ENCODE data around the gene TFF1.
A peak's percentile ranks its signal among the peaks of the same experiment; 100 is the strongest.

The TFF1 gene

DNA sequence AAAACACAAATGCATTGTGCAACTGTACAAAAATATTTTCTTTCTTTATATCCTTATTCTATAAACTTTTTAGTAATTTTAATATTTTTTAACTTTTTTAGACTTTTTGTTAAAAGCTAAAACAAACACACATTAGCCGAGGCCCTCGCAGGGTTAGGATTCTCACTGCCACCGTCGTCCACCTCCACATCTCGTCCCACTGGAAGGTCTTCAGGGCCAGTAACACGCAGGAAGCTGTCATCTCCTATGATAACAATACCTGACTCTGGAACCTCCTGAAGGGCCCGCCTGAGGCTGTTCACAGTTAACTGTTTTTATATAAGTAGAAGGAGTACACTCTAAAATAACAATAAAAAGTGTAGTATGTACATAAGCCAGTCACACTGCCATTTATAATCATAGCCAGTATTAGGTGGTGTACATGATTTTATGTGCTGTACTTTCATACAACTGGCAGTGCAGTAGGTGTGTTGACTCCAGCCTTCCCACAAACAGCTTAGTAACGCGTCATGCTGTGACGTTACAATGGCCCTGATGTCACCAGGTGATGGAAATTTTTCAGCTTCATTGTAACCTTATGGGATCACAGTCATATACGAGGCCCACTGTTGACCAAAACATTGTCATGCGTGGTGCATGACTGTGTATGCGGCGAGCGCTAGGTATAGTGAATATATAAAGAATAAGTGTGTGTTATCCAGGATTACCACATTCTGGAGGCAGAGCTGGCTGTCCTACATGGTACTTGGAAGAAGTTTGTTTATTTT is 24.4 kb downstream of the TFF1 start:
- DNase-seq = no peak

DNA sequence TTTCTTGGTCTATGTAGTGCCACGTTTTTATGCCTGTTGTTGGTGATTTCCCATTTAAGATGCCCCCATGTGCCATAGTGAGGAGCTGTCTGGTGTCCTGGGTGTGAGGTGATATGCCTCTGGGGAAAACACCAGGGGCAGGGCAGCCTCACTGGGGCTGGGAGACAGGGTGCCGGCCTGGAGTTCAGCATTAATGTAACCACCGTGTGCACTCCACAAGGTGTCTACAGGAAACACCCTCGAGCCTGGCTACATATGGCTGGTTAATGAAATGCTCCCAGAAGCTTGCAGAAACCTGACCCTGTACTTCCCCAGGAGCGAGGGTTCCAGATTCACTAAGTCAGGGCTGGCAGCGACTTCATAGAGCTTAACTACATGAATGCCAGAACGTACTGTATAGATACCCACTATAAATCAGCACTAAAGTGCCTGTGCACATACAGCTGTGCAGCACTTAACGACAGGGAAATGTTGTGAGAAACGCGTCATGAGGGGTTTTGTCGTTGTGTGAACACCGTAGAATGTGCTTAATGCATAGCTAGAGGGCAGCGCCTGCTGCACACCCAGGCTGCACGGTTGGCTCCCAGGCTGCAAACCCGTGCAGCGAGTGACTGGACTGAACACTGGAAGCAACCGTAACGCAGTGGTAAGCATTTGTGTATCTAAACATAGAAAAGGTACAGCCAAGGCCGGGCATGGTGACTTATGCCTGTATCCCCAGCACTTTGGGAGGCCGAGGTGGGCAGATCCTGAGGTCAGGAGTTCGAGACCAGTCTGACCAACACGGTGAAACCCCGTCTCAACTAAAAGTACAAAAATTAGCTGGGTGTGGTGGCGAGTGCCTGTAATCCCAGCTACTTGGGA is 25.9 kb downstream of the TFF1 start:
- no peak for DNase-seq

GRCh38 chr21:42338729-42339715 is 27.3 kb downstream of the TFF1 start:
- DNase-seq = no peak

GRCh38 chr21:42337830-42338728 is 28.3 kb downstream of the TFF1 start:
- peak; percentile 36 for DNase-seq

DNA sequence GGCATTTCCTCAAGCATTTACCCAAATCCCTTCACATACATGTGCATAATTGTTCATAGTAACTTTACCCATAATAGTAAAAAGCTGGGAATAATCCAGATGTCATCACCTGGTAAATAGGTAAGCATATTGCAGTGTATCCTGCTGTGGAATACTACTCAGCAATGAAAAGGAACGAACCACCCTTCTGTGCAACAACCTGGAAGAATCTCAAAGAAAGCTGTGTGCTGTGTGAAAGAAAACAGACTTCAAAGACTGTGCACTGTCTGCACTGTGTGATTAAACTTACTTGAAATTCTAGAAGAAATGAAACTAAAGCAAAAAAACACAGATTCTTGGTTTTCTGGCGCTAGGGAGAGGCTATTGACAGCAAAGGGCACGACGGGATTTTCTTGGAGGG is 29.1 kb downstream of the TFF1 start:
- DNase-seq = no peak

- DNase-seq = peak; percentile 9
Observed at GRCh38 chr21:42336054-42336453, 30.3 kb downstream of the TFF1 start.

- no peak for DNase-seq
Observed at GRCh38 chr21:42332557-42333317, 33.6 kb downstream of the TFF1 start.

GRCh38 chr21:42331660-42332059 is 34.7 kb downstream of the TFF1 start:
- DNase-seq = no peak

DNA sequence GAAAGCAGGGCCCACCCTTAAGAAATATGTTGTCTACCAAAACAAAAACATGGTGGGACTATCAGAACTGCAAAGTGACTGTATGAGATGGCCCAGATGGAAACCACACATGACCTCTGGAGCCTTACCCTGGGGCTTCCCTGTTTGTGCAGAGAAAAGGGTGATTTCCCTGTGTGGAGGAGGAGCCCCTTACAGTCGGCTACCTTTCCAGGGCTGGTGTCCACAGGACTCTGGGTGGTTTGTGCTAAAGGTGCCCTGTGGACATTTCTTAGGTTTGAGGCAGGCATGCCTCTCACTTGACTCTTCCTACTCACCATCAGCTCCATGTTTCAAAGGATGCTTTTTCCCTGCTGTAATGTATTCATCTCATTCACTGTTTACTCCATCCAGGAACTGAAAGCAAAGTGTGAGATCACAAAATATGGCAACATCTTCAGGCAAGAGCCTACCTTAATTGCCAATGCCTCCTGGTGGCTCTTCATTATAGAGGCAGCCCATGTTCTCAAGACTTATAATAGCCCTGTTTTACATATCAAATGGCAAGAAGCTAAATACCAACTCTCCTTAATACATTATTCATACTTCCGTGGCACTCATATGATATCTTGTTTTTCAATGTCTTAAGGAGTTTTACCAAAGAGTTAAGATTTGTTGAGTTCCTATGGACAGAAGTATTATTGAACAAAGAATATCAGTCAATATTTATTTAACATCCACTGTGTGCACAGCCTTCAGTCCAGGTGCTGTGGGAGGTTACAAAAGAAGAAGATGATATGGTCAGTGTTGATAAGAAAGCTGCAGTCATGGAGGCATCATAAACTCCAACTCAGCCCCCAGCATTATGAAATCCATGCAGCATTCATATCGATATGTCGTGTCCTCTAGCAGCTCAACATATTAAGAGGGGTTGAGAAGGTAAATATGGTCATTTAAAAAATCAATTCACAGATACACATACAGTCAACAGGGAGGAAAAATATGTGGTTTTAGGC is 35.7 kb downstream of the TFF1 start:
- no peak for DNase-seq

DNA sequence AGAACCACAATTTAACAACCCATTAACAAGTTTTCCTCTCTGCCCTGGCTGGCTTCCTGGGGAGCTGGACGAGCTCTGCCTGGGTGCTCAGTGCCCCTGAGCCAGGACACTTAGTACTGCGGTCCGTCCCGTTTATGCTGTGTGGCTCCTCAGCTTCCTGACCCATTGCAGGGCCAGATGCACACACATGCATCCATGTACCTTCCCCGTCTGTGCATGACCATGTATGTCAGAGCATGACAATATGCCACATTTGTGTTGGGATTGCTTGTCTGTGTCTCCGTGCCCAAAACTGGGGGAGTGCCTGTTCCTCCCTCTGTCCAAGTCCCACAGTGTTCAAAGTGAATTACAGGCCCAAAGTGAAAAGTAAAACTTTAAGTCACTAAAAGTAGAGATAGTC is 41.4 kb downstream of the TFF1 start:
- DNase-seq = no peak

GRCh38 chr21:42321845-42322244 is 44.5 kb downstream of the TFF1 start:
- no peak for DNase-seq

DNA sequence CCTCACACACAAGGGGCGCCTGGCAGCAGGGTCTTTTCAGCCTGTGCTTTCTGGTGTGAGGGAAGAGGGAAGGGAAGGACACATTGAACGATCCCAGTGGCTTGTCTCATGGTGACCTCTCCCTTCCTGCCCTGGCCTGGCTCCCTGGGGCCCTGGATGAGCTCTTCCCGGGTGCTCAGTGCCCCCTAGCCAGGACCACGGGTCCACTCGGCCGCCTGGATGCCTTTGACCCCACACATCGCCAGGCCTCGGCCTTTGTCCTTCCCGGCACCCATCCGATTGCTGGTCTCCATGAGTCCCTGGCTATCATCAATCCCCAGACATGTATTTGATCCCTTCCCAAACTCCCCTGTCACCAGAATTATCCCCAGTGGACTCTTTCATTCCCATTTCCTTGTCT is 45.1 kb downstream of the TFF1 start:
- DNase-seq = no peak

DNA sequence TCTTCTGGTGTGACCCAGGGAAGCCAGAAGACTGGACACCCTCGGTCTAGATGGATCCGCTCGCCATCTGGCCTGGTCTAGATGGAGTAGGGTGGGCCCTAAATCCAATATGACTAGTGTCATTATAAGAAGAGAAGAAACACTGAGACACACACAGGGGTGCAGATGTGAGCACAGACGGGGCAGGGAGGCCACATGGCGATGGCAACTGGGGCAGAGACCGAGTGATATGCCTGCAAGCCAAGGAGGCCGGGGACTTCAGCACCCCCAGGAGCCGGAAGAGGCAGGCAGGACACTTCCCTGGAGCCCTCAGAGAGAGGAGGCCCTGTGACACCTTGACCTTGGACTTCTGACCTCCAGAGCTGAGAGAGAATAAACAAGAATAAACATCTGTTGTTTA is 45.5 kb downstream of the TFF1 start:
- DNase-seq = no peak

DNA sequence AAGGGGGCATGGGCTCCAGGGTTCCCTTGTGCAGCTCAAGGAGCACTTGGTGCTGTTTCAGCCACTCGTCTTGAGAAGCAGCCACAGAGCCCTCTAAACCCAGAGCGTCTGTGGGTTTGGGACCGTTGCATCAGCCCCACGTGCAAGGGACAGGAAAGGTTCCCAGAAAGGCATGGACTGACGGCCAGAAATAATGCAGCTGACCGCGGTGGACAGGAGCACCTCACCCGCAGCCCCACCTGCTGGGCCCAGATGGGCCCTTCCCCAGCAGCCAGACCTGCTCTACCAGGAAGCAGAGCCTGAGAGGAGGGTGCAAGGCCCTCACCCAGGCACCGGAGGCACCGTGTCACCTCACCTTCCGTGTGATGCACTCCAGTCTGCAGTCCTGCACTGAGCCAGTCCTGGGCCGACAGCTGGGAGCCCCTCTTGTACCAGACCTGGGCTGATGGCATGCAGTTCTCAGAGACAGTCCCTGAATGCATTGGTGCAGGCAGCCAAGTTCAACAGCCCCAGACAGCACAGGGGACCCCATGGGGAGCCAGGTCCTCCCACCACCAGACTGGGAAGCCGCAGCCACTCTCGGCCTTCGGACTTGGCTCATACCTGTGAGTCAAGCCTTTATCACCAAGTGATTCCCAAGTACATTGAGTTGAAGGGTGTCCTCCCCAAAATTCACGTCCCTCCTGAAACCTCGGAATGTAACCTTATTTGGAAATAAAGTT is 46.3 kb downstream of the TFF1 start:
- no peak for DNase-seq

DNA sequence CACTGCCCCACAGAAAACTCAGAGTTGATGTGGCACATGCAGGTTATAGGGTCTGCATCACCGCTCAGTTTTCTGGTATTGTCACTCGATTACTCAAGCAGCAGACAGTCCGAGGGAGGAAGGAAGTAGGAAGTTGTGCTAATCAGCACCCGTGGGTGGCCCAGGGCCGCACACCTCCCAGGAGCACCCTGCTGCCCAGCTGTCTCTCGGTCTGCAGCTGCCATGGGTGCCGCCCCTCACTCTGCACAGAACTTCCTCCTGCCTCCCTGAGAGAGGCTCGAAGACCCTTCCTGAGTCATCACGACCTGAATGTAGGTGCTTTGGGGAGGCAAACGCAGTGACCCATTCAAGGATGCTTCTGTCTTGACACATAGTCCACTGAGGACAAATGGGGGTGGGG is 47.0 kb downstream of the TFF1 start:
- no peak for DNase-seq

DNA sequence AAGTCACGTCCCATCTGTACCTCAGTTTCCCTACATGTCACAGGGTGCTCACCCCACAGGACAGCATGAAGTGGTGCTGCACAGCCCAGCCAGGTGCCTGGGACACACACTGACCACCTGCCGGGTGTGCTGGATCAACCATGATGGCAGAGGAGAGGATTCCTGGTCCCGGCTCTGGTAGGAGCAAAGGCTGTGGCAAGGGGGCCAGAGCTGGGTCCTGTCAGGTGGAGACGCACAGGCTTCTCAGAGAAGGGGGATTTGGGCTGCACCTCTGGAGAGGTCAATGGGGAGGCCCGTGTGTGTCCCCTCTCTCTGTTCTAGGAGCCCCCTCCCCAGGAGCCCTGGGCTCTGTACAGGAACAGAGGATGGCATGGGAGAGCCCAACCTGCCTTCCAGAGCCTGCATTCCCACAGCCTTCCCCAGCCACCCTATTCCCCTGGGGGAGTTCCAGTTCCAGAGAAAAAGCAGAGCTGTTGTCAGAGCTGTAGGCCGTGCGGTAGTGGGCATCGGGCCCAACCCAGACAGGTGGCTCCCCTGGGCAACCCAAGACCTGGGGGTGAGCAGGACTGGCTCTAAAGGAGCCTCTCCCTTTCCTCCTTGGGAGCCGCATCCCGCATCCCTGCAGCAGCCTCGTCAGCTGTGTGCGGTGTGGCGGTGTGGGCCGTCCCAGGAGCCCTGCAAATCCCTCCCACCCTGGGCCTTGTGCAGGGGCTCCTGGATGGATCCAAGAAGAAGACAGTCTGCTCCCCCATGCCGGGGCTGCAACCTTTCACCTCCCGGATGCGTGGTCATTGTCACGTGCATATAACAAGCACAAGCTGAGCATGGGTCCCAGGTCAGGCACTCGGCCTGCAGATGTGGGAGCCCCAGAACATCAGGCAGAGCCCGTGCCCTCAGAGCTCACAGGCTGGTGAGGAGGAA is 48.2 kb downstream of the TFF1 start:
- no peak for DNase-seq

DNA sequence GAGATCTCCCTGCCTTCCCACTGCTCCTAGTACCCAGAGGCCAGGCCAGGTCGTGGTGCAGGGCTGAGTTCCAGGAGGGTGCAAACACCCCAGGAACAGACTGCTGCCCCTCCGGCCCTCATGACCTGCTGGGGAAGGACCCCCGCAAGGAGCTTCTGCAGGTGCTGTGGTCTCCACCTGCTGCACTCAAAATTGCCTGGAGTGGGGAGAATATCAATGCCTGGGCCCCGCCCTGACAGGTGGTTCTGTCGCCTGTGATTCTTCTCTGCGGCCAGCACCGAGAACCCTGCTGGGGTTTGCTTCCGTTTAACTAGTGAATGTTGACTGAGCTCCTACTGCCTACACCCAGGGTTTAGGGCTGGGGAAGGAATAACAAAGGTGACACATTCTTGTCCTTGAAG is 49.0 kb downstream of the TFF1 start:
- no peak for DNase-seq

DNA sequence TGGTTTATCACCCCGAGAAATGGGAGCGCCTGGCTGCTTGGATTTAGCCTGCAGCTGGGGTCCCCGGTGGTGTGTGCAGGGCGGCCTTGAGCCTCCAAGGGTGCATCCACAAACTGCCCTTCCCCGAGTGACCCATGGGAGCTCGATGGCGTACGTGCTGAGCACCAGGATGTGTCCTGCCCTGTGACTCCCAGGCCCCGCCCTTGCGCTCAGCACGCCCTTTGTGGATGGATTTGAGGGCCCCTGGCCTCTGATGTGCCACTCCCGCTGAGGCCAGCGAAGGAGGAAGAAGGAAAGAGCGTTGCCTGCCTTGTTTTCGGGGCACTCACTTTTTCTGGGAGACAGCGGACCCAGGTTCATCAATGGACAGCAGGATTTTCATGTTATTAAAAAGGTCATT is 49.4 kb downstream of the TFF1 start:
- DNase-seq = no peak
